GM21529 (cell line): ENCODE data around the gene GAGE10.
"Not testable (repeated sequence)": the region's sequence is repeated elsewhere in the genome, so short reads cannot be mapped to it uniquely, and the experiment has no call there.

Experiments
- ATAC-seq: cut with Tn5 transposase; IDR thresholded peaks from one replicate; pipeline ENCODE4 v1.9.1; 2021; ENCODE audit not compliant: unreplicated experiment

Gene GAGE10

DNA sequence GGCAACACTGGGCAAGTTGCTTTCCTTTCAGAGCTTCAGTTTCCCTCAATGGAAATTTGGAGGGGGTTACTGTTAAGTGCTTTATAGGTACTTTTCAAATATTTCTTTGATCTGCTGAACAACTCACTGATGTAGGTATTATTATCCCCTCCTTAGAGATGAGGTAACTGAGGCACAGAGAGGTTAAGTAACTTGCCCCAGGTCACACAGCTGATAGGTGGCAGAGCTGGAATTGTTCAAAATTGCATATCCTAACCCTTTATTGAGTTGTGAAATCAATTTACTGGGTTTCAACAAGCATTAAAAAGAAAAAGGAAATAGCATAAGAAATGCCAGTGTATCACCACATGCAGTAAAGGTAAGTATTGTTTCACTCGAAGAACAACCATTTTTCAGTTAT, 27.2 kb upstream of the GAGE10 start:
- ATAC-seq = no peak

DNA sequence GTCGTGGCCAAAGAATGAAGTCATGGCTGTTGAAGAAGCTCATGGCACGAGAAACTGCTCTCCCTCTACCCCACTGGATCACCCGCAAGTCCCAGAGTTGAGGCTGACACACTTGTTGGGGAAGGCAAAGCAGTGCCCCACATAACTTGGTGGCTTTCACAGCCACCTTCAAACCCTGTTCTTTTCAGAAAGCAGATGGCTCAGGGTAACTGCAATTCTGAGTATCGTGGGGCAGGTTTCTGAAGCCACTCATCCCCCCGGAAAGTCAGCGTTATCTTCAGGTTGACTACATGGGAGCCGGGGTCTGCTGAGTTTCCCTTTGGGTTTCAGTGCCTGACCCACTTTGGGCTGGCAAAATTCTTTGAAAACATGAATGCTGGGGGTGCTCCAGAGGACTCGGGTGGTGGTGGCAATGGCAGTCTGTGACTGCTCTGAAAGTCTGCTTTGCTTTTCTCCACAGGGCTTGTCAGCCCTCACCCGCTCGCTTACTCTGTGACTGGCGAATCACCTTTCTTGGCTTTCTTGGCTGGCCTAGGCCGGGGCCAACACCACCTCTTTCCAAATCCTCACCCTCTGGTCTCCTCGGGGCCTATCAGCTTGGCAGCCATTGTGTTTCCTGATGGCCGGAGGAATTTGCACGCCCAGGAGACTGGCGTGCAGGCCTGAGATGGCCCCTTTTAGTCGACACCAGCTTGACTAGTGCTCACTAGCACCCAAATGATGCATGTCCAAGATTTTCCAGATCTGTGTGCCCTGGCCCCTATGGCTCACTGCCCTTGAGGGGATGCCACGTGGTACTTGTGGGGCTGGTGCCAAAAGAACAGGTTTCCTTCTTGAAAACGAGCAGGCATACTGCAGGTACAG, 26.5 kb upstream of the GAGE10 start:
- ATAC-seq = no peak

DNA sequence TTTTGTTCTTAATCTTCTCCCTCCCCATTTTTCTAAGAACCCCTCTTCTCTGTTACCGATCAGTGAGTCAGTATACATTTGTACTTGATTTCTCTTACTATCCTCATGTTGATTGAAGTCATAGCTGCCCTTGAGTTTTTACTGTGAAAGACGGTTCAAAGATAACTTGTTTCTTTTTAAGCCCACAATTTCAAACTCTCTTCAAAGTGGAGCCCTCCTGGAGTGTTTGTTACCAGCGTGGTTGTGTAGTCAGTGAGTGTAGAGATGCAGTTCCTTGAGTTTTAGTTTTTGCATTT, 26.0 kb upstream of the GAGE10 start:
- ATAC-seq = no peak

- ATAC-seq = no peak
Observed at GRCh38 chrX:49278081-49278480, 25.4 kb upstream of the GAGE10 start.

GRCh38 chrX:49282647-49283011, 20.8 kb upstream of the GAGE10 start:
- ATAC-seq = no peak

DNA sequence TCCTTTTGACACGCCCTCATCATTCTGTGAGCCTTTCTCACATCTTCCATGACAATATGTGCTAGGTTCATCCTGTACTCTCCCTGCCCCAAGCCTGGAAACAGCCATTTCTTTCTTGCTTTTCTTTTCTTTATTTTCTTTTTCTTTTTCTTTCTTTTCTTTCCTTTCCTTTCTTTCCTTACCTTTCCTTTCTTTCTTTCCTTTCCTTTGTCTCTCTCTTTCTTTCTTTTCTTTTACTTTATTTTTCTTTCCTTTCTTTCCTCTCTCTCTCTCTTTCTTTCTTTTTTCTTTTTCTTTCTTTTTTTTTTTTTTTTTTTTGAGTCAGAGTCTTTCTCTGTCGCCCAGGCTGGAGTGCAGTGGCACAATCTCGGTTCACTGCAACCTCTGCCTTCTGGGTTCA, 19.2 kb upstream of the GAGE10 start:
- no peak for ATAC-seq

GRCh38 chrX:49286136-49286535, 17.3 kb upstream of the GAGE10 start:
- ATAC-seq = no peak

DNA sequence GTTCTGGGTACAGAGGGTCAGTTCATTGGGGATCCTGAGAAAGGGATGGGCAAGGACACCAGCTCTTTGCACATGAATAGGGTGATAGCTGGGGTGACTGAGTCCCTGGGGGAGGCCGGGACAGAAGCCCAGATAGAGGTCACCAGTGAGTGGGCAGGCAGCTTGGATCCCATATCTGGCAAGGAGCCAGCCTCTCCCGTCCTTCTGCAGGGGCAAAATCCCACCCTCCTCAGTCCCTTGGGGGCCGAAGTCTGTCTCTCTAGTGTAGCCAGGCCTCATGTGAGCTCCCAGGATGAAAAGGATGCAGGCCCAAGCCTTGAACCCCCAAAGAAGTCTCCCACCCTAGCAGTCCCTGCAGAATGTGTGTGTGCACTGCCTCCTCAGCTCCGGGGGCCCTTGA, 16.9 kb upstream of the GAGE10 start:
- no peak for ATAC-seq

DNA sequence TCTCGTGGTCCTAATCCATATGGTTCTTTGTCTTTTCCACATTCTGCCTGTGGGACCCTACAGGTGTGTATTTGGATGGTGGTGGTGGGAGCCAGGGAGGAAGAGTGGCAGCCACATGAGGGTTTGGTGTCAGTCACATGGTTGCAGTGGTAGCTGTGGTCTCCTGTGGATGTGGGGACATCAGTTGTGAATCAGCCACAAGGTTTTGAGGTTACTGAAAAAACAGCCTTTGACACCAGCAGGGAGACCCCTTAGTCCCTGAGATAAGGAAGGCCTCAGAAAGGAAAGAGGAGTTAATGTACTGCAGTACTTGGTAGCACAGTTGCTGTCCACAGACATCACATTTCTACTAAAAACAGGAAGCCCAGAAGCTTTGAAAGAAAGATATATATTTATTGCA, 15.8 kb upstream of the GAGE10 start:
- no peak for ATAC-seq

DNA sequence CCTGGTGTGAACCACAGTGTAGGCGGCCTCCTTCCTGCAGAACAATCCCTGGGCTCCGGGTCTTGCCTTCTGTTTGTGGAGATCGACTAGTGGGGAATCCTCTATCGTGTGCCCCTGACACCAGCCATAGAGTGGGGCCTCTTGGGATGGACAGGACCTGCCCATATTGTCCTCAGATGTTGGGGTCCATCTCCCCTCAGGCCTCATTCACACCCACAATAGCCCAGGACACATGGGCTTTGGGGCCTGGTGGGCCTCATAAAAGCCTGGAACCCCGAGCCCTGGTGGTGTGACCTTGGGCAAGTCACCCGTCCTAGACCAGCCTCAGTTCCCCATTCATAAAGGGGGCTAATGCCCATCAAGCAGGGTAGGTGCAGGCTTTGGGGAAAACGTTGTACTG, 13.2 kb upstream of the GAGE10 start:
- ATAC-seq = no peak

DNA sequence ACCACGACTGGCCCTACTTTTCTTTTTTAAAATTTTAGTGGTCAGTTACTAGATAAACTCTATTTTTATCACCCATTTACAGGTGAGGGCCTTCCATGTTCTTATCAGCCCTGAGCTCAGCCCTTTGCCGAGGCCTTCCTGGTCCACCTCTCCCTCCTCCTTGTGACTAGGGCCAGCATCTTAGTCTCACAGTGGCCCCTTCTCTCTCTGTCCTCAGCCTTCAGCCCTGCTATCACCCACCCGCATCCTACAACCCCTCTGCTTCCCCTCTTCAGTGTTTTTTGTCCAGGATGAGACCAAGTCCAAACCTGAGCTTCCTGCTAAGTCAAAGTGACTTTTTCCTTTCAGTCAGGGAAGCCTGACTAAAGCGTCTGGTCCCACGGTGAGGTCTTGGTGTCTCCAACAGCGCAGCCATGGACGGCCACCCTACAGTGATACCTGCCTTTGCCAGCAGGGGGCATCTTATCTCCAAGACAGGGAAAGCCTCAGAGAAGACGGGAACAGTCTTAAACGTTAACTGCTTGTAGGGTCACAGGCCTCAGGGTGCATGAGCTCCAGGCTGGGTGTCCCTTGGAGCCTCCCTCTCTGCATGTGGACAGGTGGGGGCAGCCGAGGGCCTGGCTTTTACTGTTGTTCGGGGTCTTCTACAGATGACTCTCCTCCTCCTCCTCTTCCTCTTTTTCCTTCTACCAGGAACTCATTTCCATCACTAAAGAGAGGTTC, 11.7 kb upstream of the GAGE10 start:
- ATAC-seq = peak; percentile 76

GRCh38 chrX:49292400-49293362, 10.8 kb upstream of the GAGE10 start:
- ATAC-seq = no peak

- ATAC-seq = not testable (repeated sequence)
Observed at GRCh38 chrX:49299293-49299692, 4.2 kb upstream of the GAGE10 start.

- ATAC-seq = no peak
Observed at GRCh38 chrX:49300703-49301102, 2.7 kb upstream of the GAGE10 start.

- ATAC-seq = not testable (repeated sequence)
Observed at GRCh38 chrX:49307775-49308174, 4.3 kb downstream of the GAGE10 start.

DNA sequence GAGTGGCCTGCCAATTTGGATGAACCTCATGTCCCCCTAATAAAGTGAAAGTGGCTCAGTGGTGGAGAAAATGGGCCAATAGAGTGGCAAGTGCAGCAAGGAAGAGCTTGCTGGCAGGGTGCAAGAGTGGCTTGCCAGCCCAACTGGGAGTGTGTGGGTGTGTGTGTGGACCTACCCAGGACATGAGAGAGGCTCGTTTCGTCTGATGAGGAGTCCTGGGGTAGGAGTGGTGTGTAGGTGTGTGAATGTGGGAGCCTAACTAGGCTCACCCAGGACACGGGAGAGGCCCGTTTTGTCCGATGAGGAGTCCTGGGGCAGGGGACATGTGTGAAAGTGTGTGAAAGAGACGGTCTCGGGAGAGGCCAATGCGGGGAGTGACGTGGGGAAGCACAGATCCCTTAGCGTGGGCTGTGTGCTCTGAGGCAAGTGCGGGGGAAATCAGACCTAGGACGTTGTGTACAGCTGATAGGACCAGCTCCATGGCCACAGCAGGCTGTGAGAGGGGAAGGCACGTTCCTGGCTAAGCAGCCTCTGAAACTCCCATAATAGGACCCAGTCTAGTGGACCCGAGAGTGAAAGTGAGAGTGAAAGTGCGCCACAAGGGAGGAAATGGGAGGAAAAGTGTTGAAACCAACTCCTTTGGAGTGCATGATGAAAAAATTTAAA, 5.3 kb downstream of the GAGE10 start:
- no peak for ATAC-seq

- no peak for ATAC-seq
Observed at GRCh38 chrX:49309401-49309981, 6.0 kb downstream of the GAGE10 start.

DNA sequence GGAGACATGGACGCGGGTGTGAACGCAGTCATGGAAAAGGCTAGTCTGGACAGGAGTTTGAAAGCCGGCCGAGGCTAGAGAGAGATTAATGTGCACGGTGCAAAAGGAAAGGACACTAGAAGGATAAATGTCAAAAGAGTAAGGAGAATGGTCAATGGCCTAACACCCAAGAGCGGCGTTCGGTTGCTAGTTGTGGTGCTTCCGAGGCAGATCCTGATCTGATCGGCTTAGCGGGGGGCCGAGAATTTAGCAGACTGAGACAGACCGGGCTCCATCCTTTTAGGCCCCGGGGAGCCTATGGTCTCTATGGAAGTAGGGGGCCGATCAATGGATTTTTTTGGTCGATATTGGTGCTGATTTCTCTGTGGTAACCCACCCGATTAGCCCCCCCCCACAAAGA, 6.9 kb downstream of the GAGE10 start:
- no peak for ATAC-seq

DNA sequence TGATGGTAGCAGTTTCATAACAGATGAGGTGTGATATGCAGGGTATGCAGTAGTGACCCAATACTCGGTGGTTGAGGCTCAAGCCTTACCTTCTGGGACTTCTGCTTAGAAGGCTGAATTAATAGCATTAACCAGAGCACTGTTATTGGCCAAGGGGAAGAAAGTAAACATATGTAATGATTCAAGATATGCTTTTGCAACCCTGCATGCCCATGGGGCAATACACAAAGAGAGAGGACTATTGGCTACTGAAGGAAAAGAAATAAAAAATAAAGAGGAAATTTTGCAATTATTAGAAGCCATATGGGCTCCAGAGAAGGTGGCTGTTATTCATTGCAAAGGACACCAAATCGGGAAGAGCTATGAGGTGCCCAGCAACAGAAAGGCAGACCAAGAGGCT, 8.7 kb downstream of the GAGE10 start:
- ATAC-seq = no peak

- ATAC-seq = no peak
Observed at GRCh38 chrX:49316085-49316484, 12.6 kb downstream of the GAGE10 start.

DNA sequence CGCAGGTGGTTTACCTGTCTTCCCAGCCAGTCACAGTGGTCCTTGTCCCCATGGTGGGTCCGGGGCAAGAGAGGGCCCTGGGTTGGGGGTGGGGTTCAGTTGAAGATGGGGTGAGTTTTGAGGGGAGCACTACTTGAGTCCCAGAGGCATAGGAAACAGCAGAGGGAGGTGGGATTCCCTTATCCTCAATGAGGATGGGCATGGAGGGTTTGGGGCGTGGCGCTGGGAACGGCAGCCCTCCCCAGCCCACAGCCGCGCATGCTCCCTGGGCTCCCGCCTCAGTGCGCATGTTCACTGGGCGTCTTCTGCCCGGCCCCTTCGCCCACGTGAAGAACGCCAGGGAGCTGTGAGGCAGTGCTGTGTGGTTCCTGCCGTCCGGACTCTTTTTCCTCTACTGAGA, 18.3 kb downstream of the GAGE10 start, which contains the start of gene GAGE12J:
Gene GAGE12J, plus strand, starts transcription at position 301 of the 400 bp plus-strand sequence. CDS start 1,157 bp downstream, outside the sequence.
- not testable (repeated sequence) for ATAC-seq
